DMS53 treated with DMSO at 0.1 percent for 48 hours (cell line): ENCODE measurements around the gene NEU2.
"Not testable (repeated sequence)": the region's sequence is repeated elsewhere in the genome, so short reads cannot be mapped to it uniquely, and the experiment has no call there.

Experiments
- DNase-seq: peaks from one replicate; lab custom pipeline; 2025; ENCODE audit not compliant: unreplicated experiment; lab: John Stamatoyannopoulos, UW

NEU2 gene

DNA sequence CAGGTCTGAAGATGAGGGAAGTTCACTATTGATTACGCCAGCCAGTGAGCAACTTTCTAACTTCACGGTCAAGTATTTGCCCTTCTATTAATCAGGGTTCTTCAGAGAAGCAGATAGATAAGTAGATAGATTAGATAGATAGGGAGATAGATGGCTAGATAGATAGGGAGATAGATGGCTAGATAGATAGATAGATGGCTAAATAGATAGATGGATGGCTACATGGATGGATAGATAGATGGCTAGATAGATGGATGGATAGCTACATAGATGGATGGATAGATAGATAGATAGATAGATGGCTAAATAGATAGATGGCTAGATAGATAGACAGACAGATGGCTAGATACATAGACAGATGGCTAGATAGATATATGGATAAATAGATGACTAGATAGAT, 22.9 kb downstream of the NEU2 start:
- no peak for DNase-seq

DNA sequence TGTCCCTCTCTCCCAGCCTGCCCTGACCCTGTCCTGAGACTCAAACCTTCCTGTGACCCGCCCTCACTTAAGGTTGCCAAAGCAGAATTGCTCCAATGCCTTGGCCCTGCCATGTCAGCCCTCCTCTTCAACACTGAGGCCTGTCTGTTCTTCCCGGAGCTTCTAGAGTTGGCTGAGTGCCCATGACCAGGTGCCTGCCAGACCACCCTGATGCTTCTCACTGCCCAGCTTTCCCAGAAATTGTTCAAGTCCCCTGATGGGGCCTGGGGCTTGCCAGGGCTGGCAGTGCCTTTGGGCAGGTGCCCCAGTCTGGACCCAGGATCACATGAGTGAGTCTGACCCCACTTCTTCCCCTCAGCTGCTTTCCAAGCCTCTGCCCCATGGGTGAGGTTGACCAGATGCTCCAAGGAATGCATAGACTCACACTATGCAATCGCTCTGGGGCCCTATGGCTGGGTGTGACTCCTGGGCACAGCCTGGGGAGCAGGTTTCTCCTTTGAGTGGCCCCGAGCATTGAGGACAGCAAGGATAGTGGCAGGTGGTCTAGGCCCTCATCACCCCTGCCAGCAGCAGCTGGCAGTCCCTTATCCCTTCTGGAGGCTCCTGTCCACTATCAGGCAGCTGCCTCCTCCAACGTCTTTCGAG, 24.6 kb downstream of the NEU2 start:
- DNase-seq, result no peak

DNA sequence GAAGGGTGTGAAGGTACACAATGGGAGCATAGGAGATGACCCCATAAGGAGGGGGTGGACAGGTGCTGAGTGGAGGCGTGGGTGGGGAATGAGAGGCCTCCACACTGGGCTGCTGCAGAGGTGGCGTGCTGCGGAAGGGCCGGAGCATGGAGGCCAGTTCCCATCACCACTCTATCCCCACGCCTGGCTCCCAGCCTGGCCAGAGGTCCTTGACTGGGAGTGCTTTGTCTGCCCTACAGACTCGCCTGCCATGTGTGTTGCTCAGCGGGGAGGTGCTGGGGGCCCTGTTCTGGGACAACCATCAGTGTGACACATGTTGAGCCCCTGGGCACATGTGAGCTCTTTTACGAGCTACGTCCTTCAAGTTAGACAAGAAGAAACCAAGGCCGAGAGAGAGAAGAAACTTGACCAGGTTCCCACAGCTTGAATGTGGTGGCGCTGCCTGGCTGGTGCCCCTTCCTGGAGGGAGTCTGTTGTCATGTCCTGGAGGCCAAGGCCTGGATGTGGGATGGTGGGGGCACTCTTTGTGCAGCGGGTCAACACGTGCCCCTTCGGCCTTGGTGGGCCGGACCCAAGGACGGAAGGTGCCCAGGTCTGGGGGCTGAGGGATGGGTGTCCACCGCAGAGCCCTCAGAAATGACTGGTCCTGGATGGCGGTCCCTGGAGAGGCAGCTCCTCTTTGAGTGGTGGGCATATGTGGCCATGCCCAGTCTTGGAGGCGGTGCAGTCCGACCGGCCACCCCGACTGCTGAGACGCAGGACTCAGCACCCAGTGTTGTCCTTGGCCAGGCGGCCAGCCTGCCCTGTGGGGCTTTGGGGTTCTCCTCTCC, 26.5 kb downstream of the NEU2 start:
- DNase-seq, result no peak

DNA sequence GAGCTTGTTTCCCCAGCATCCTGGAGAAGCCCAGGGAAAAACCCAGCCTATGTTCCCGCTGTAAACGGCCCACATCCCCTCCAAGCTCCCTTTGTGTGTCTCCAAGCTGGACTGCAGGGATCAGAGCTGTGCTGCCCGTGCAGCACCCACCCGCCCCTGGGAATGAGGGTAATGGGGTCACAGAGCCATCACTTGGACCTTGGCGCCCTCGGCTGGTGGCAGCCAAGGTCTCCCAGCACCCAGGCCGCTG, 27.0 kb downstream of the NEU2 start:
- no peak for DNase-seq

DNA sequence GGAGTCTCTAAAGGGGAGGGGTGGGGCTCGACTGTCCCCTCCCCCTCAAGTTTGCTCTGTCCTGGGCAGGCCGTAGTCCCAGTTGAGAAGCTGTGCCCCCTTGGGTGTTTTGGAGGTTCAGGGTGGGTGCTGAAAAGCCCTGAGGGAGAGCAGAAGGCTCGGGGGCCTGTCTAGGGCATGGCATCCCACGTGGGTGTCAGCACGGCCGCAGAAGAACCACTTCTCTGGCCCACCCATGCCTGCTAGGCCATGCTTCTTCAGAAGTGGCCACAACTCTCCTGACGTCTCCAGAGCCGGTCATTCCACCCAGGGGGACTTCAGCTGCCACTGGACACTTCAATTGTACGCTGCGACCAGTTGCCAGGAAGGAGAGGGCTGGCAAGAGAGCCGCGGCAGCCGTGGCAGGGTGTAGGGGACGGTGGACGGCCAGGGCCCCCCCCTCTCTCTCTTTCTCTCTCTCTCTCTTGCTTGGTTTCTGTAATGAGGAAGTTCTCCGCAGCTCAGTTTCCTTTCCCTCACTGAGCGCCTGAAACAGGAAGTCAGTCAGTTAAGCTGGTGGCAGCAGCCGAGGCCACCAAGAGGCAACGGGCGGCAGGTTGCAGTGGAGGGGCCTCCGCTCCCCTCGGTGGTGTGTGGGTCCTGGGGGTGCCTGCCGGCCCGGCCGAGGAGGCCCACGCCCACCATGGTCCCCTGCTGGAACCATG, 27.5 kb downstream of the NEU2 start, which contains the start of gene INPP5D:
Gene INPP5D, plus strand, starts transcription at position 546 of the 704 bp plus-strand sequence. Its CDS starts 137 bp downstream, at position 683.
- no peak for DNase-seq

DNA sequence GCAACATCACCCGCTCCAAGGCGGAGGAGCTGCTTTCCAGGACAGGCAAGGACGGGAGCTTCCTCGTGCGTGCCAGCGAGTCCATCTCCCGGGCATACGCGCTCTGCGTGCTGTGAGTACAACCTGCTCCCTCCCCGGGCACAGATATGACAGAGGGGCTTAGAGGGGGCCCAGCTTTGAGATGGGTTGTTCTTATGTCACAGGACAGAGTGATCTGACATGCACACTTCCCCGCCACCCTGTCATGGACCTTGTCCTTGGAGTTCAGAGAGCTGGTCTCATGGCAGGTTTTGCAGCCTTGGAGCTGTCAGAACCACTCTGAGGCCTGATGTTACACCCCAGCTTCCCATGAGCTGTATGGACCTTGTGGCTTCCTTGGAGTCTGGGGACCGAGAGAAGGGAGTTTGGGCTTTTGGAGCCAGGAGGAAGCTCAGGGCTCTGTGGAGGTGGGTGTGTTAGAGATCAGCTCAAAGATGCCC, 28.1 kb downstream of the NEU2 start:
- DNase-seq, result no peak

GRCh38 chr2:233060980-233061590, 28.6 kb downstream of the NEU2 start:
- no peak for DNase-seq

- no peak for DNase-seq
These were observed 29.3 kb downstream of the NEU2 start for GRCh38 chr2:233061591-233062450.

DNA sequence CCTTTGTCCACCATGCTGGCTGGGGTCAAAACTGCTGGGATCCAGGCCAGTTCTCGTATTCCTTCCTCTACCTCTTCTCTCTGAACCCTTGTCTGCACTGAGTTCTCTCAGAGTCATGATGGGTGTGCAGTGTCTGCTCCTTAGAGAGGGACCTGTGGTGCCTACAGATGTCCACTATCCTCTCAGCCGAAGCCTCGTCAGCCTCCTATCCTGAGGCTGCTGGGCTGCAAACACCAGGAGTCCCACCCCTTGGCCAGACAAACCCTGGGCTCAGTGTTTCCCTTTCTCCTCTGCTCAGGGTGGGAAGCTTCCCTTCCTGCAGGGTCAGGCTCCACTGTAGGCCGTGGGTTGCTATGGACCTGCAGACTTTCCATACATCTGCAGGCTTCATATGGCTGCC, 30.0 kb downstream of the NEU2 start:
- DNase-seq, result no peak

- DNase-seq, result no peak
These were observed 30.4 kb downstream of the NEU2 start for GRCh38 chr2:233062946-233063268.

- DNase-seq, result no peak
These were observed 30.9 kb downstream of the NEU2 start for GRCh38 chr2:233063269-233063975.

DNA sequence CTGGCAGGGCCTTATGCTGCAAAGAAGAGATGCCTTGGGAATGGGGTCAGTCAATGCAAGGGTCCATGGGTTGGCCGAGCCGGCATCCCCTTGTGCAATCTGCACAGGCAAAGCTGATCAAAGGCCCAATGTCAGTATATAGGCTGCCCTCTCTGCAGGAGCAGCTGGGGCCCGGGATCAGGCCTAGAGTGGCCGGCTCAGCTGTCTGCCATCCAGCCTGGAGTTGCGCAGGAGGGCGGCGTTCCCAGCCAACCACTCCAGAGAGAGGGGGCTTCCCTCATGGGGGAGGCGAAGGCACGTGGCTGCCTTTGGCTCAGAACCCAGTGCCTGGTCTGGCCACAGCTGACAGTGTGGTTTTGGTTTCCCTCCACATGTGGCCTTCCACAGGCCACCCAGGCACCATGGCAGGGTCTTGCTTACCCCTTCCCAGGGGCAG, 31.5 kb downstream of the NEU2 start:
- no peak for DNase-seq

- no peak for DNase-seq
These were observed 32.2 kb downstream of the NEU2 start for GRCh38 chr2:233064530-233065199.

- not testable (repeated sequence) for DNase-seq
These were observed 32.7 kb downstream of the NEU2 start for GRCh38 chr2:233065200-233065589.

DNA sequence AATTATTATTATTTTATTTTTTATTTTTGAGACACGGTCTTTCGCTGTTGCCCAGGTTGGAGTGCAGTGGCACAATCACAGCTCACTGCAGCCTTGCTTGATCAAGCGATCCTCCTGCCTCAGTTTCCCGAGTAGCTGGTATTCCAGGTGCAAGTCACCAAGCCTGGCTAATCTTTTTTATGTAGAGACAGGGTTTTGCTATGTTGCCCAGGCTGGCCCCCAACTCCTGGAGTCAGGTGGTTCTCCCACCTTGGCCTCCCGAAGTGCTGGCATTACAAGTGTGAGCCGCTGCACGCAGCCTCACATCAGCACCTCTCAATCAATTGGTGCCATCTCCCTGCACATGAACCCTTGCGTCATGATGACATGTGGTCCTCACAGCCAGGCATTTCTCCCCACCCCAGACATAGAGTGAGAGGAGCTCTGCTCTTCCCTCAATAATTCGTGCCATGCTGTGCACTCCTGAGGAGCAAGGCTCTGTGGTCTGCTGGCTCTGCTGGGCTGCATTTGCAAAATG, 33.5 kb downstream of the NEU2 start:
- no peak for DNase-seq

DNA sequence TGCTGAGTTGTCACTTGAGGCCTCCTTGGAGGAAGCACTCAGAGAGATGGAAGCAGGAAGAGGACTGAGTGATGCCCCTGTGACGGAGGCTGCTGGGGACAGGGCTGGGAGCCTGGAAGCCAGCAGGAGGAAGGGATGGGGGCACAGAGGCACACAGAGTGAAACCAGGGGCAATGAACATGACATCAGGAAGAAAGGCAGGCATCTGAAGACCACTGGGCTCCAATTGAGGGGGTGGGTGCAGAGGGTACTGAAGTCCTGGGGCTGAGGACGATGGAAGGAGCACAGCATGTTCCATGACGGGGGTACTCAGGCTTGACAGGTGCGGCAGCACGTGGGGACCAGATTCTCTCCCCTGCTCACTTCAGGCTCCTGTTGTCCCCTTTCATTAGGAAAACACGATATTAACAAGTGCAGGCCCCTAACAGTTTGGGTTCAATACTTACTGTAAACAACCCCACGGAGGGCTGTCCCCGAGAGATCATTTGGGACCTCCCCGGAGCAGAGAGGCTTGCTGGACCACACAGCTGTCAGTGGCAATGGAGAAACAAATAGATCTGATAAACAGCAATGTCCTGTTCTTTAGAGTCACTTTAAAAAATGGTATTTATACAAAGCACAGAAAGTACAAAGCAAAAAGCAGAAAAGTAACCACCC, 36.4 kb downstream of the NEU2 start:
- no peak for DNase-seq

- no peak for DNase-seq
These were observed 40.4 kb downstream of the NEU2 start for GRCh38 chr2:233072838-233073237.

- DNase-seq, result no peak
These were observed 41.6 kb downstream of the NEU2 start for GRCh38 chr2:233074106-233074505.
